Measurements from ENCODE around the gene SLC35F1.
A peak's percentile ranks its signal among the peaks of the same experiment; 100 is the strongest.

SLC35F1 gene

DNA sequence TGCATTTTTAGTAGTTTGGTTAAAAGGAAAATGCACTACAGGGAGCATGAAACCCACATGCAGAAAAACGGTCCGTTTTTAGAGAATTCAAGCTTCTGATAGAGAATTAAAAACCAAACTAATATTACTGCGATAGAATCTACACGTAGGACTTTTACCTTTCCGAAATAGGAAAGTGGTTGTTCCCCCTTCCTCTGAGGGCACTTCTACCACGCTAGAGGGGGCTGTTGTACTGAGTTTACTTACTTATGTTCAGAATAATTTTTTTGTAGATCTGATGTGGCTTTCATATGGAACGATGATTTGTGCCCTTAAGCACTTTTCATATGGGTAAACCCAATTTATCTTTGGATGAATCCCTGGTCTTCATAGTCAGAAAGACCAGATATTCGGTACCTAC, 376.7 kb downstream of the SLC35F1 start:
- Histone ChIP-seq H4K91ac (ENCODE audit: low read depth, low read length, poor library complexity) (no peak overlapping the region), H2BK12ac (ENCODE audit: low read length) (no peak overlapping the region), H3K4me1 (ENCODE audit: control insufficient read depth in 2 of 2, insufficient read depth in 1 of 2, low read depth in 1 of 2, low read length in 2 of 2) (peaks cover 4 to 5% of the 10 kb centered on the region in 2 donors), H3K14ac (ENCODE audit: low read length) (no peak overlapping the region), H2AK5ac (ENCODE audit: low read depth, low read length) (no peak overlapping the region), H2BK120ac (ENCODE audit: low read depth, low read length) (no peak overlapping the region), H4K8ac (ENCODE audit: low read depth, low read length) (no peak overlapping the region), H3K4me2 (ENCODE audit: insufficient read depth, low read length, poor library complexity, severe bottlenecking) (no peak overlapping the region), H2BK5ac (ENCODE audit: low read length) (no peak overlapping the region), H3K79me1 (ENCODE audit: low read depth, low read length) (no peaks in the 10 kb centered on the region), H3K27me3 (ENCODE audit: control insufficient read depth in 3 of 3, insufficient read depth in 3 of 3, low read depth in 1 of 3, low read length in 3 of 3) (no peaks in the 10 kb centered on the region), H3K4ac (ENCODE audit: low read length) (no peak overlapping the region), H3K9me3 (replicated peaks in 1 of 2; ENCODE audit: control insufficient read depth in 2 of 2, insufficient read depth in 1 of 2, low read depth in 1 of 2, low read length in 2 of 2) (no peaks in the 10 kb centered on the region), H3K4me3 (ENCODE audit: low read length in 2 of 2) (no peak overlapping the region), H3K27ac (replicated peaks; ENCODE audit: low read length) (no peak overlapping the region), H3K36me3 (replicated peaks in 1 of 2; ENCODE audit: control insufficient read depth in 2 of 2, insufficient read depth in 2 of 2, low read length in 2 of 2) (peaks cover 0 to 32% of the 10 kb centered on the region in 2 donors), H3K18ac (ENCODE audit: low read length) (no peak overlapping the region), H3K23ac (ENCODE audit: low read depth, low read length, poor library complexity) (no peak overlapping the region), H2AFZ (ENCODE audit: low read length) (no peak overlapping the region), H3K9ac (ENCODE audit: low read depth, low read length, poor library complexity) (no peak overlapping the region), H2BK15ac (ENCODE audit: low read length) (no peak overlapping the region)
- no CpG with 5 or more reads among the region's 8 CpGs for WGBS, 2 donors (ENCODE audit: extremely low coverage in 2 of 2, insufficient read length in 2 of 2, insufficient replicate concordance in 1 of 2)
- peak; percentile 30 for DNase-seq (ENCODE audit: low spot score)

DNA sequence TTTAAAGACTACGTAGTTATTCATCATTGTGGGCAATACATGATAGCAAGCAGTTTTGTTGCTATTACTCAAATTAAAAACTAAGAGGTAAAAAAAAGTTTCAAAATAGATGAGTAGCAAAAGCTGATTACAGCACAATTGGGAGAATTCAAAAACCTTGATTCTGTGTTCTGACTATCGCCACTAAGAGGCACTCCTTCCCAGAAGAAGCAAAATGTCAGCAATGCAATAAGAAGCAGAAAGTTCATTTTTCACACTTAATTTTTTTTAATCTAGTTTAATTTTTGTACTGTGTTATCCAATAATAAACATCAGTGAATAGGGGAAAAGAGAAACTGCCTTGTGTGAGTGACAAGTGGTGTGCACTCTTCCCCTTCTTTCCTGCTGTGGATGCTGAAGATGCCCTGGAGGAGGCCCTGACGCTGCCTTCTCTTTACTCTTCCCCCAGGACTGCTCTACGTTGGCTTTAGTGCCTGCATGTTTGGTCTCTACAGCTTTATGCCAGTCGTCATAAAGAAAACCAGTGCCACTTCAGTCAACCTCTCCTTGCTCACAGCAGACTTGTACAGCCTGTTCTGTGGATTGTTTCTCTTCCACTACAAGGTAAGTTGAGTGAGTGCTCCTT, 377.8 kb downstream of the SLC35F1 start:
- DNase-seq (ENCODE audit: low spot score) = no peak
- H3K18ac ChIP-seq (ENCODE audit: low read length) = no peak overlapping the region
- H3K4me2 ChIP-seq (ENCODE audit: insufficient read depth, low read length, poor library complexity, severe bottlenecking) = no peak overlapping the region
- H2BK15ac ChIP-seq (ENCODE audit: low read length) = no peak overlapping the region
- H3K23ac ChIP-seq (ENCODE audit: low read depth, low read length, poor library complexity) = no peak overlapping the region
- WGBS, 2 donors (ENCODE audit: extremely low coverage in 2 of 2, insufficient read length in 2 of 2, insufficient replicate concordance in 1 of 2) = no CpG with 5 or more reads among the region's 5 CpGs
- H3K9me3 ChIP-seq (replicated peaks in 1 of 2; ENCODE audit: control insufficient read depth in 2 of 2, insufficient read depth in 1 of 2, low read depth in 1 of 2, low read length in 2 of 2) = no peaks in the 10 kb centered on the region
- no peak overlapping the region for H3K9ac ChIP-seq (ENCODE audit: low read depth, low read length, poor library complexity)
- no peak overlapping the region for H3K14ac ChIP-seq (ENCODE audit: low read length)
- H3K4me3 ChIP-seq (ENCODE audit: low read length in 2 of 2) = no peak overlapping the region
- no peaks in the 10 kb centered on the region for H3K27me3 ChIP-seq (ENCODE audit: control insufficient read depth in 3 of 3, insufficient read depth in 3 of 3, low read depth in 1 of 3, low read length in 3 of 3)
- H3K79me1 ChIP-seq (ENCODE audit: low read depth, low read length) = no peaks in the 10 kb centered on the region
- no peak overlapping the region for H2BK12ac ChIP-seq (ENCODE audit: low read length)
- H2AFZ ChIP-seq (ENCODE audit: low read length) = no peak overlapping the region
- no peak overlapping the region for H4K91ac ChIP-seq (ENCODE audit: low read depth, low read length, poor library complexity)
- no peak overlapping the region for H2BK120ac ChIP-seq (ENCODE audit: low read depth, low read length)
- H3K4me1 ChIP-seq (ENCODE audit: control insufficient read depth in 2 of 2, insufficient read depth in 1 of 2, low read depth in 1 of 2, low read length in 2 of 2) = peaks cover 3 to 4% of the 10 kb centered on the region in 2 donors
- H2AK5ac ChIP-seq (ENCODE audit: low read depth, low read length) = no peak overlapping the region
- H3K36me3 ChIP-seq (replicated peaks in 1 of 2; ENCODE audit: control insufficient read depth in 2 of 2, insufficient read depth in 2 of 2, low read length in 2 of 2) = peaks cover 0 to 38% of the 10 kb centered on the region in 2 donors
- H4K8ac ChIP-seq (ENCODE audit: low read depth, low read length) = no peak overlapping the region
- no peak overlapping the region for H3K27ac ChIP-seq (replicated peaks; ENCODE audit: low read length)
- H2BK5ac ChIP-seq (ENCODE audit: low read length) = no peak overlapping the region
- no peak overlapping the region for H3K4ac ChIP-seq (ENCODE audit: low read length)

DNA sequence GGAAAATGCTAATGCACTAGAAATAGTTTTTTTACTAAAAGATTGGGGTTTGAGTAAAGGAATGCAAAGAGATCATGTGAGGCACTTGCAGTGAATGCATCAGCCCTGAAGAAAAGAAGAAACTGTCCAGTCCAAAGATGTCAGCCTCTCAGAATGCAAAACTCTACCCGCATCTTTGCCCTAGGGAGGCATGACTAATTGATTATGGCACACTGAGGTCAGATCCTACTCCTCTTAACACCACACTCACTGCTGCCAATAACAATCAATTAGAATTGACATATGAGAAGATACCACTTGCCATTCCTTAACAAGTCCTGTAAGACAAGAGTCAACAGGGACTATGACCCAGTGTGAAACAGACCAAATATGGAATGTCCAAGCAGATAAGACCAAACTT, 378.7 kb downstream of the SLC35F1 start:
- Histone ChIP-seq H3K27me3 (ENCODE audit: control insufficient read depth in 3 of 3, insufficient read depth in 3 of 3, low read depth in 1 of 3, low read length in 3 of 3) (no peaks in the 10 kb centered on the region), H2AFZ (ENCODE audit: low read length) (no peak overlapping the region), H3K4me3 (ENCODE audit: low read length in 2 of 2) (no peak overlapping the region), H3K23ac (ENCODE audit: low read depth, low read length, poor library complexity) (no peak overlapping the region), H3K4me2 (ENCODE audit: insufficient read depth, low read length, poor library complexity, severe bottlenecking) (no peak overlapping the region), H4K8ac (ENCODE audit: low read depth, low read length) (no peak overlapping the region), H3K27ac (replicated peaks; ENCODE audit: low read length) (no peak overlapping the region), H2BK15ac (ENCODE audit: low read length) (no peak overlapping the region), H3K9me3 (replicated peaks in 1 of 2; ENCODE audit: control insufficient read depth in 2 of 2, insufficient read depth in 1 of 2, low read depth in 1 of 2, low read length in 2 of 2) (no peaks in the 10 kb centered on the region), H3K4ac (ENCODE audit: low read length) (no peak overlapping the region), H3K18ac (ENCODE audit: low read length) (no peak overlapping the region), H4K91ac (ENCODE audit: low read depth, low read length, poor library complexity) (no peak overlapping the region), H2BK120ac (ENCODE audit: low read depth, low read length) (no peak overlapping the region), H3K9ac (ENCODE audit: low read depth, low read length, poor library complexity) (no peak overlapping the region), H2AK5ac (ENCODE audit: low read depth, low read length) (no peak overlapping the region), H2BK12ac (ENCODE audit: low read length) (no peak overlapping the region), H3K36me3 (replicated peaks in 1 of 2; ENCODE audit: control insufficient read depth in 2 of 2, insufficient read depth in 2 of 2, low read length in 2 of 2) (peaks cover 0 to 38% of the 10 kb centered on the region in 2 donors), H3K14ac (ENCODE audit: low read length) (no peak overlapping the region), H3K4me1 (ENCODE audit: control insufficient read depth in 2 of 2, insufficient read depth in 1 of 2, low read depth in 1 of 2, low read length in 2 of 2) (peaks cover 0 to 3% of the 10 kb centered on the region in 2 donors), H2BK5ac (ENCODE audit: low read length) (no peak overlapping the region), H3K79me1 (ENCODE audit: low read depth, low read length) (no peaks in the 10 kb centered on the region)
- no peak for DNase-seq (ENCODE audit: low spot score)
- no CpG with 5 or more reads among the region's 1 CpG for WGBS, 2 donors (ENCODE audit: extremely low coverage in 2 of 2, insufficient read length in 2 of 2, insufficient replicate concordance in 1 of 2)

DNA sequence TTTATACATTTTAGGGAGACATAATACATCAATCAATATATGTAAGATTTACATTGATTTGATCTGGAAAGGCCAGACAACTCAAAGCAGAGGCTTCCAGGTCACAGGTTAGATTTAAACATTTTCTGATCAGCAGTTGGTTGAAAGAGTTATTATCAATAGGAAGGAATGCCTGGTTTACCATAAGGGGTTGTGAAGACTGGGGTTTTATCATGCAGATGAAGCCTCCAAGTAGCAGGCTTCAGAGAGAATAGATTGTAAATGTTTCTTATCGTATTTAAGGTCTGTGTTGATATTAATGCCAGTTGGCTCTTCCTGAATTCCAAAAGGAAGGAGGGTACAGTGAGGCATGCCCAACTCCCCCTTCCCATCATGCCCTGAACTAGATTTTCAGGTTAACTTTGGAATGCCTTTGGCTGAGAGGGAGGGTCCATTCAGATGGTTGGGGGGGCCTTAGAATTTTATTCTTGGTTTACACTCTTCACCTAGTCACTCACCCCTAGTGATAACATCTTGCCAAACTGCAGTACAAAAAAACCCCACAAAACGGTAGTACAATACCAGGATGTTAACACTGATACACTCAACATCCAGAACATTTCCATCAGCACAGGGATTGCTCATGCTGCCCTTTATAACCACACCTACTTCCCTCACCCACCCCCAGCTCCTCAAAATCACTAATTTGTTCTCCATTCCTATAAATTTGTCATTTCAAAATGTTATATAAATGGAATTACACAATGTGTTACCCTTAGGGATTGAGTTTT, 381.5 kb downstream of the SLC35F1 start:
- Histone ChIP-seq H3K18ac (ENCODE audit: low read length) (no peak overlapping the region), H3K4ac (ENCODE audit: low read length) (no peak overlapping the region), H3K27ac (replicated peaks; ENCODE audit: low read length) (no peak overlapping the region), H2BK5ac (ENCODE audit: low read length) (no peak overlapping the region), H2AFZ (ENCODE audit: low read length) (no peak overlapping the region), H3K36me3 (replicated peaks in 1 of 2; ENCODE audit: control insufficient read depth in 2 of 2, insufficient read depth in 2 of 2, low read length in 2 of 2) (peaks cover 0 to 38% of the 10 kb centered on the region in 2 donors), H3K14ac (ENCODE audit: low read length) (no peak overlapping the region), H3K4me3 (ENCODE audit: low read length in 2 of 2) (no peak overlapping the region), H3K4me2 (ENCODE audit: insufficient read depth, low read length, poor library complexity, severe bottlenecking) (no peak overlapping the region), H3K9me3 (replicated peaks in 1 of 2; ENCODE audit: control insufficient read depth in 2 of 2, insufficient read depth in 1 of 2, low read depth in 1 of 2, low read length in 2 of 2) (no peaks in the 10 kb centered on the region), H2BK120ac (ENCODE audit: low read depth, low read length) (no peak overlapping the region), H2BK12ac (ENCODE audit: low read length) (no peak overlapping the region), H3K4me1 (ENCODE audit: control insufficient read depth in 2 of 2, insufficient read depth in 1 of 2, low read depth in 1 of 2, low read length in 2 of 2) (no peaks in the 10 kb centered on the region), H2BK15ac (ENCODE audit: low read length) (no peak overlapping the region), H3K79me1 (ENCODE audit: low read depth, low read length) (no peaks in the 10 kb centered on the region), H4K91ac (ENCODE audit: low read depth, low read length, poor library complexity) (no peak overlapping the region), H3K23ac (ENCODE audit: low read depth, low read length, poor library complexity) (no peak overlapping the region), H4K8ac (ENCODE audit: low read depth, low read length) (no peak overlapping the region), H2AK5ac (ENCODE audit: low read depth, low read length) (no peak overlapping the region), H3K27me3 (ENCODE audit: control insufficient read depth in 3 of 3, insufficient read depth in 3 of 3, low read depth in 1 of 3, low read length in 3 of 3) (no peaks in the 10 kb centered on the region), H3K9ac (ENCODE audit: low read depth, low read length, poor library complexity) (no peak overlapping the region)
- DNase-seq (ENCODE audit: low spot score) = no peak
- no CpG with 5 or more reads among the region's 2 CpGs for WGBS, 2 donors (ENCODE audit: extremely low coverage in 2 of 2, insufficient read length in 2 of 2, insufficient replicate concordance in 1 of 2)

Measured in neuronal stem cell (in vitro differentiated cells).